Ascending aorta (tissue), 2 donors: ENCODE measurements around the gene MPRIP. TPM values are rescaled to one million over a fixed set of nuclear protein-coding genes. Genes with fewer than 3 reads are reported as not detected.

Experiments used
- DNase-seq, 2 donors: peaks; one replicate each; pipeline ENCODE4 v3.0.0-alpha.2; 2019; ENCODE audit warnings: low spot score in 2 of 2
- H3K27ac ChIP-seq, 2 donors: fragments of 200-600 bp; sonication (generic); one replicate each; pipeline ENCODE4 v1.5.1; 2016 to 2017; ENCODE audit warnings: mild to moderate bottlenecking in 1 of 2
- H3K27me3 ChIP-seq: fragments of 200-600 bp; sonication (generic); one replicate; pipeline ENCODE4 v1.5.1; 2017
- H3K36me3 ChIP-seq, 2 donors: fragments of 200-600 bp; sonication (generic); one replicate each; pipeline ENCODE4 v1.5.1; 2016
- H3K4me1 ChIP-seq, 2 donors: fragments of 200-600 bp; sonication (generic); one replicate each; pipeline ENCODE4 v1.5.1; 2016 to 2017; ENCODE audit warnings: mild to moderate bottlenecking in 1 of 2
- H3K4me3 ChIP-seq, 2 donors: fragments of 200-600 bp; sonication (generic); one replicate each; pipeline ENCODE4 v1.5.1; 2016 to 2017; ENCODE audit warnings: mild to moderate bottlenecking in 1 of 2
- H3K9me3 ChIP-seq, 2 donors: fragments of 200-600 bp; sonication (generic); one replicate each; pipeline ENCODE4 v1.5.1; 2016
- intact Hi-C: fragments of 100-400 bp; cut with DNase I; formaldehyde crosslinking; loops from one replicate; pipeline ENCODE4 v1.15.1; 2023
- total RNA-seq: library from RNA; depleted of rRNA; stranded (reverse); fragments of >200 nt; gene quantifications from one replicate; pipeline ENCODE4 v1.1.0, GENCODE V29; 2016
- TF ChIP-seq, protein P1 (sequence below), 3 experiments: fragments of 200-600 bp in 2 of 3; fragments of 450-650 bp in 1 of 3; sonication (generic) in 2 of 3; IDR thresholded peaks; one replicate each; pipeline ENCODE4 v1.5.1; 2016 to 2019; ENCODE audit warnings: antibody characterized with exemption in 3 of 3, mild to moderate bottlenecking in 1 of 3, moderate library complexity in 1 of 3

MPRIP gene
- total RNA-seq, 1 donor from 2014 or later, result 246 TPM

DNA sequence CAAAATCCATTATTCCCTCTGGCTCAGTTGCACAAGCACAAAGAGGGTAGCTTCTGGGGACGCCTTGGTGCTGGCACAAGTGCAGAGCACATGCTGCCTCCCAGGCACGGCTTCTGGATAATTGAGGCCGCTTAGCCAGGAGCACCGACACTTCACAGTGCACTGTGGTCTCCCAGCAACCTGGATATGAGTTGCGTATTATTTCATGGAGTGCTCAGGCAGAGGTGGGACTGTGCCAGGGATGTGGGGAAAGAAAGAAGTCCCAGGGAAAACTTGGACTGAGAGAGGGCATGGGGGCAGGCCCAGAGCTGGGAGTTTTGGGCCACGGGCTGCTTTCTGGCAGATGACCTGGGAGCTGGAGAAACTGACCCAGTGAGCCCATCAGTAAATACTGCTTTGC is 37.5 kb downstream of the MPRIP start:
- DNase-seq, result no peak
- no peaks in the 10 kb centered on the region for H3K27me3 ChIP-seq
- no peak overlapping the region for H3K4me3 ChIP-seq
- TF ChIP-seq, protein P1, sequence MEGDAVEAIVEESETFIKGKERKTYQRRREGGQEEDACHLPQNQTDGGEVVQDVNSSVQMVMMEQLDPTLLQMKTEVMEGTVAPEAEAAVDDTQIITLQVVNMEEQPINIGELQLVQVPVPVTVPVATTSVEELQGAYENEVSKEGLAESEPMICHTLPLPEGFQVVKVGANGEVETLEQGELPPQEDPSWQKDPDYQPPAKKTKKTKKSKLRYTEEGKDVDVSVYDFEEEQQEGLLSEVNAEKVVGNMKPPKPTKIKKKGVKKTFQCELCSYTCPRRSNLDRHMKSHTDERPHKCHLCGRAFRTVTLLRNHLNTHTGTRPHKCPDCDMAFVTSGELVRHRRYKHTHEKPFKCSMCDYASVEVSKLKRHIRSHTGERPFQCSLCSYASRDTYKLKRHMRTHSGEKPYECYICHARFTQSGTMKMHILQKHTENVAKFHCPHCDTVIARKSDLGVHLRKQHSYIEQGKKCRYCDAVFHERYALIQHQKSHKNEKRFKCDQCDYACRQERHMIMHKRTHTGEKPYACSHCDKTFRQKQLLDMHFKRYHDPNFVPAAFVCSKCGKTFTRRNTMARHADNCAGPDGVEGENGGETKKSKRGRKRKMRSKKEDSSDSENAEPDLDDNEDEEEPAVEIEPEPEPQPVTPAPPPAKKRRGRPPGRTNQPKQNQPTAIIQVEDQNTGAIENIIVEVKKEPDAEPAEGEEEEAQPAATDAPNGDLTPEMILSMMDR (IDR thresholded peaks at IDR 0.05), result no peak
- peaks cover 10 to 22% of the 10 kb centered on the region in 2 donors for H3K4me1 ChIP-seq
- intact Hi-C loops, result no loop called here
- H3K9me3 ChIP-seq, result no peaks in the 10 kb centered on the region
- H3K36me3 ChIP-seq, result peaks cover 21 to 44% of the 10 kb centered on the region in 2 donors
- H3K27ac ChIP-seq, result no peak overlapping the region

DNA sequence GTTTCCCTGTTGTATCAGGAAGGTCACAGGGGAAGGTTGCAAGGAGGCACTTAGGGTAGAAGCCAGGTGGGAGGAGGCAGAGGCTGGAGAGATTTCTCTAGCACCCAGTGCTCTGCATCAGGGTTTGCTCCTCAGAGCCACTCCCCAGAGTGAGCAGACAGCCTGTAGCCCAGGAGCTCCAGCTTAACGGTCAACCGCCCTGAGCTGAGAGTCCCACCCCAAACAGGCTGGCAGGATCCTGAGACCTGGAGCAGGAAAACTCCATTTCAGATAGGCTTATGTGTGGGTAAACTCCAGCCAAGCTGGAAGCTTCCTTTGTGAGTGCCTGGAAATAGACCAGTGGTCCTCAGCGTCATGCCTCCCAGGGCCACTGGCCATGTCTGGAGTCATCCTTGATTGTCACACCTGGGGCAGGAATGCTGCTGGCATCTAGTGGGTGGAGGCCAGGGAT is 37.9 kb downstream of the MPRIP start:
- Histone ChIP-seq H3K4me3 (no peak overlapping the region), H3K9me3 (no peaks in the 10 kb centered on the region), H3K36me3 (peaks cover 21 to 46% of the 10 kb centered on the region in 2 donors), H3K4me1 (peaks cover 10 to 22% of the 10 kb centered on the region in 2 donors), H3K27ac (no peak overlapping the region), H3K27me3 (no peaks in the 10 kb centered on the region)
- intact Hi-C loops, result no loop called here
- TF ChIP-seq, protein P1 (IDR thresholded peaks at IDR 0.05), result no peak
- DNase-seq, result no peak

DNA sequence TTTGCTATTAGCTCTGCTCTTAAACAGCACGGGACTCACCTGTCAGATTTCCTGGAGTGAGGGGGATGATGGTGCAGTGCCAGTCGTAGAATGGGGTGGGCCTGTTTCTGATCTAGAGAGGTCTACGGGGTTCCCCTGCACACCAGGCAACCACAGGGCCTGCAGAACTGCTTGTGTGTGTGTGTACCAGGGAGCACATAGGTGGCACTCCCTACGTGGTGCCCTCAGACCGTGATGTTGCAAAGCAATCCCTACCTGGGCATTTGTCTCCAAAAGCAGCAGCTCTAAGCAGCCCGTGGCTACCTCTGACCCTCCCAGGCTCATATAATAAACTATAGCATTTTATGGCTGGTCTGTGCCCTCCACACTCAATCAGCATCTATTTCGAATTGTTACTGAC is 38.5 kb downstream of the MPRIP start:
- Histone ChIP-seq H3K4me3 (no peak overlapping the region), H3K9me3 (no peaks in the 10 kb centered on the region), H3K27ac (no peak overlapping the region), H3K4me1 (peaks cover 10 to 17% of the 10 kb centered on the region in 2 donors), H3K36me3 (peaks cover 21 to 46% of the 10 kb centered on the region in 2 donors), H3K27me3 (no peaks in the 10 kb centered on the region)
- TF ChIP-seq, protein P1 (IDR thresholded peaks at IDR 0.05), result no peak
- no peak for DNase-seq
- intact Hi-C loops, result no loop called here

DNA sequence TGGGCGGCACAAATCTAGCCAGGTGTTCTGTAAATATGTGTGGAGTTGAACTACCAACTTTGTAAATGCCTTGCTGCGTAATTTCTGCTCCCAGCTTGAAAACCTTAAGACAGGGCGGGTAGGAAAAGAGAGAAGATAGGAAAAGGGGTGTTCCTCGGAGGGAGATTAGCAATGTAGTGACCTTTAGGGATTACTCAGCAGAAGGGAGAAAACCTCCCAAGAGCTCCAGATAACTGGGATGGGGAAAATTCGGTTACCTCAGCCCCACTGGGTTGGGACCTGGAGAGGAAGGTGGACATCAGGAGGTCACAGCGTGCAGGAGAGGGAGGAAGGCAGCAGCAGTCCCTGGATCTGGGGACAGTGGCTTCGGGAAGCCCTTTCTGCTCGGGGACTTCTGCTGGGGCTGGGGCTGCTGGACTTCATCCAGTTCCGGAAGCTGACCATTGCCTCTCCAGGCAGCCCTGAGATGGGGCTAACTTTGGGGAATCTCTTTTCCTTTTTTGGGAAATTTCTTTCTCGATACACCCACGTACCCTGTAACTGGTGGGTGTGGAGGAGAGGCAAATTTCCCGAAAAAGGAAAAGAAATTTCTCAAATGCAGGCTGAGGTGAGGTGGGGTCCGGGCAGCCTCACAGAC is 39.2 kb downstream of the MPRIP start:
- no peak for DNase-seq
- Histone ChIP-seq H3K27ac (peak overlapping the region in 1 of 2 donors; percentile 28), H3K4me1 (peaks cover 10 to 14% of the 10 kb centered on the region in 2 donors), H3K36me3 (peaks cover 21 to 47% of the 10 kb centered on the region in 2 donors), H3K27me3 (no peaks in the 10 kb centered on the region), H3K4me3 (no peak overlapping the region), H3K9me3 (no peaks in the 10 kb centered on the region)
- TF ChIP-seq, protein P1 (IDR thresholded peaks at IDR 0.05), result no peak
- intact Hi-C loops, result no loop called here

- no peak for DNase-seq
- TF ChIP-seq, protein P1 (IDR thresholded peaks at IDR 0.05), result no peak
- Histone ChIP-seq H3K36me3 (peaks cover 16 to 42% of the 10 kb centered on the region in 2 donors), H3K4me3 (no peak overlapping the region), H3K9me3 (no peaks in the 10 kb centered on the region), H3K27ac (no peak overlapping the region), H3K4me1 (peaks cover 10 to 14% of the 10 kb centered on the region in 2 donors), H3K27me3 (no peaks in the 10 kb centered on the region)
- intact Hi-C loops, result no loop called here
These were observed 40.6 kb downstream of the MPRIP start for GRCh38 chr17:17082878-17083277.
